ENCODE results near the gene FOXK2.
"Not testable (repeated sequence)": the region's sequence is repeated elsewhere in the genome, so short reads cannot be mapped to it uniquely, and the experiment has no call there.

Gene FOXK2

GRCh38 chr17:82496529-82497434 is 22.8 kb upstream of the FOXK2 start:
- peak; percentile 95 for DNase-seq

GRCh38 chr17:82497483-82498405 is 21.8 kb upstream of the FOXK2 start:
- DNase-seq: no peak

- DNase-seq: no peak
Measured at GRCh38 chr17:82502207-82502606, 17.3 kb upstream of the FOXK2 start.

GRCh38 chr17:82503094-82503727 is 16.3 kb upstream of the FOXK2 start:
- no peak for DNase-seq

GRCh38 chr17:82503728-82504308 is 15.7 kb upstream of the FOXK2 start:
- no peak for DNase-seq

- no peak for DNase-seq
Measured at GRCh38 chr17:82505296-82505695, 14.2 kb upstream of the FOXK2 start.

- DNase-seq: not testable (repeated sequence)
Measured at GRCh38 chr17:82506402-82506801, 13.1 kb upstream of the FOXK2 start.

- no peak for DNase-seq
Measured at GRCh38 chr17:82507631-82508175, 11.8 kb upstream of the FOXK2 start.

GRCh38 chr17:82511642-82512041 is 7.9 kb upstream of the FOXK2 start:
- not testable (repeated sequence) for DNase-seq

GRCh38 chr17:82513864-82514263 is 5.7 kb upstream of the FOXK2 start:
- not testable (repeated sequence) for DNase-seq

- no peak for DNase-seq
Measured at GRCh38 chr17:82517230-82517865, 2.2 kb upstream of the FOXK2 start.

- no peak for DNase-seq
Measured at GRCh38 chr17:82519971-82520903, 705 bp downstream of the FOXK2 start.

- no peak for DNase-seq
Measured at GRCh38 chr17:82524540-82524939, 5.0 kb downstream of the FOXK2 start.

- DNase-seq: no peak
Measured at GRCh38 chr17:82525712-82526111, 6.2 kb downstream of the FOXK2 start.

GRCh38 chr17:82527898-82528297 is 8.4 kb downstream of the FOXK2 start:
- DNase-seq: no peak

GRCh38 chr17:82528484-82529265 is 9.1 kb downstream of the FOXK2 start:
- DNase-seq: no peak

GRCh38 chr17:82529914-82530300 is 10.4 kb downstream of the FOXK2 start:
- DNase-seq: no peak

- no peak for DNase-seq
Measured at GRCh38 chr17:82531431-82531881, 11.9 kb downstream of the FOXK2 start.

- no peak for DNase-seq
Measured at GRCh38 chr17:82534401-82534812, 14.9 kb downstream of the FOXK2 start.
